ENCODE measurements around the gene RALA. TPM values are rescaled to one million over a fixed set of nuclear protein-coding genes. Genes with fewer than 3 reads are reported as not detected.
A peak's percentile ranks its signal among the peaks of the same experiment; 100 is the strongest.

The RALA gene
- total RNA-seq, 1 experiment from 2014 or later: 13.8 TPM

GRCh38 chr7:39720586-39720985 is 97.2 kb downstream of the RALA start:
- H3K9me3 ChIP-seq (ENCODE audit: low read length): peaks cover 6% of the 10 kb centered on the region
- H3K27ac ChIP-seq (ENCODE audit: low read length): no peak overlapping the region
- H4K20me1 ChIP-seq (ENCODE audit: insufficient read depth, low read depth, low read length): no peaks in the 10 kb centered on the region
- H3K27me3 ChIP-seq (ENCODE audit: low read length): no peaks in the 10 kb centered on the region
- DNase-seq: no peak
- H3K36me3 ChIP-seq (ENCODE audit: insufficient read depth, low read length): no peaks in the 10 kb centered on the region; the same call in 1 of the 2 replicates
- no peak overlapping the region for H3K4me3 ChIP-seq (ENCODE audit: low read length)
- no peak overlapping the region for H3K4me2 ChIP-seq (ENCODE audit: low read depth, low read length, poor library complexity, severe bottlenecking)
- H3K4me1 ChIP-seq (ENCODE audit: low read length): peaks cover 12% of the 10 kb centered on the region
- no peaks in the 10 kb centered on the region for H3K79me2 ChIP-seq (ENCODE audit: low read length)
- H3K9me2 ChIP-seq (replicated peaks; ENCODE audit: insufficient read depth, low read length): no peaks in the 10 kb centered on the region
- H3K9ac ChIP-seq (ENCODE audit: low read length): no peak overlapping the region
- H2AFZ ChIP-seq (ENCODE audit: low read length): no peak overlapping the region

GRCh38 chr7:39721345-39721744 is 98.0 kb downstream of the RALA start:
- H2AFZ ChIP-seq (ENCODE audit: low read length): no peak overlapping the region
- H3K9ac ChIP-seq (ENCODE audit: low read length): no peak overlapping the region
- no peaks in the 10 kb centered on the region for H3K27me3 ChIP-seq (ENCODE audit: low read length)
- DNase-seq: no peak
- no peaks in the 10 kb centered on the region; the same call in 1 of the 2 replicates for H3K9me3 ChIP-seq (ENCODE audit: low read length)
- H3K27ac ChIP-seq (ENCODE audit: low read length): no peak overlapping the region
- H3K4me3 ChIP-seq (ENCODE audit: low read length): no peak overlapping the region
- no peaks in the 10 kb centered on the region for H3K36me3 ChIP-seq (ENCODE audit: insufficient read depth, low read length)
- no peaks in the 10 kb centered on the region for H4K20me1 ChIP-seq (ENCODE audit: insufficient read depth, low read depth, low read length)
- no peaks in the 10 kb centered on the region for H3K79me2 ChIP-seq (ENCODE audit: low read length)
- no peak overlapping the region for H3K4me2 ChIP-seq (ENCODE audit: low read depth, low read length, poor library complexity, severe bottlenecking)
- H3K4me1 ChIP-seq (ENCODE audit: low read length): peaks cover 20% of the 10 kb centered on the region
- no peaks in the 10 kb centered on the region for H3K9me2 ChIP-seq (replicated peaks; ENCODE audit: insufficient read depth, low read length)

GRCh38 chr7:39721919-39722597 is 98.7 kb downstream of the RALA start:
- no peaks in the 10 kb centered on the region for H3K27me3 ChIP-seq (ENCODE audit: low read length)
- H2AFZ ChIP-seq (ENCODE audit: low read length): no peak overlapping the region
- H3K27ac ChIP-seq (ENCODE audit: low read length): no peak overlapping the region
- DNase-seq: no peak
- H3K9me3 ChIP-seq (ENCODE audit: low read length): no peaks in the 10 kb centered on the region
- no peak overlapping the region for H3K4me3 ChIP-seq (ENCODE audit: low read length)
- H3K4me1 ChIP-seq (ENCODE audit: low read length): peaks cover 20% of the 10 kb centered on the region
- H3K9me2 ChIP-seq (replicated peaks; ENCODE audit: insufficient read depth, low read length): no peaks in the 10 kb centered on the region
- H4K20me1 ChIP-seq (ENCODE audit: insufficient read depth, low read depth, low read length): no peaks in the 10 kb centered on the region
- H3K9ac ChIP-seq (ENCODE audit: low read length): no peak overlapping the region
- no peak overlapping the region for H3K4me2 ChIP-seq (ENCODE audit: low read depth, low read length, poor library complexity, severe bottlenecking)
- H3K79me2 ChIP-seq (ENCODE audit: low read length): no peaks in the 10 kb centered on the region
- H3K36me3 ChIP-seq (ENCODE audit: insufficient read depth, low read length): no peaks in the 10 kb centered on the region

GRCh38 chr7:39727231-39728012 is 104.0 kb downstream of the RALA start:
- H3K79me2 ChIP-seq (ENCODE audit: low read length): no peaks in the 10 kb centered on the region
- no peak for DNase-seq

GRCh38 chr7:39732837-39733804 is 109.7 kb downstream of the RALA start:
- Histone ChIP-seq H3K4me2 (ENCODE audit: low read depth, low read length, poor library complexity, severe bottlenecking) (peak overlapping the region; percentile 91), H3K79me2 (ENCODE audit: low read length) (peaks cover 45% of the 10 kb centered on the region), H3K27me3 (ENCODE audit: low read length) (no peaks in the 10 kb centered on the region), H3K4me1 (ENCODE audit: low read length) (peaks cover 45% of the 10 kb centered on the region), H3K9ac (ENCODE audit: low read length) (peak overlapping the region; percentile 84), H3K9me3 (ENCODE audit: low read length) (no peaks in the 10 kb centered on the region), H3K27ac (ENCODE audit: low read length) (peak overlapping the region; percentile 77), H4K20me1 (ENCODE audit: insufficient read depth, low read depth, low read length) (no peaks in the 10 kb centered on the region), H3K4me3 (ENCODE audit: low read length) (peak overlapping the region; percentile 86), H3K9me2 (replicated peaks; ENCODE audit: insufficient read depth, low read length) (no peaks in the 10 kb centered on the region), H3K36me3 (ENCODE audit: insufficient read depth, low read length) (peaks cover 4% of the 10 kb centered on the region; the same call in 1 of the 2 replicates), H2AFZ (ENCODE audit: low read length) (peak overlapping the region; percentile 25; the same call in 1 of the 2 replicates)
- DNase-seq: peak; percentile 99

More at GRCh38 chr7:39727231-39728012, 104.0 kb downstream of the RALA start:
- no peak overlapping the region for H3K4me3 ChIP-seq (ENCODE audit: low read length)
- H3K9me2 ChIP-seq (replicated peaks; ENCODE audit: insufficient read depth, low read length): no peaks in the 10 kb centered on the region
- no peaks in the 10 kb centered on the region for H3K36me3 ChIP-seq (ENCODE audit: insufficient read depth, low read length)
- no peak overlapping the region for H2AFZ ChIP-seq (ENCODE audit: low read length)
- H3K9me3 ChIP-seq (ENCODE audit: low read length): no peaks in the 10 kb centered on the region
- H3K27ac ChIP-seq (ENCODE audit: low read length): no peak overlapping the region
- H3K27me3 ChIP-seq (ENCODE audit: low read length): no peaks in the 10 kb centered on the region
- peaks cover 34% of the 10 kb centered on the region for H3K4me1 ChIP-seq (ENCODE audit: low read length)
- H3K9ac ChIP-seq (ENCODE audit: low read length): no peak overlapping the region
- H3K4me2 ChIP-seq (ENCODE audit: low read depth, low read length, poor library complexity, severe bottlenecking): no peak overlapping the region
- no peaks in the 10 kb centered on the region for H4K20me1 ChIP-seq (ENCODE audit: insufficient read depth, low read depth, low read length)

GRCh38 chr7:39733881-39734632 is 110.7 kb downstream of the RALA start:
- Histone ChIP-seq H3K9ac (ENCODE audit: low read length) (peak overlapping the region; percentile 84), H2AFZ (ENCODE audit: low read length) (peak overlapping the region; percentile 25; the same call in 1 of the 2 replicates)

GRCh38 chr7:39734633-39735004 is 111.2 kb downstream of the RALA start:
- Histone ChIP-seq H3K36me3 (ENCODE audit: insufficient read depth, low read length) (peaks cover 4% of the 10 kb centered on the region; the same call in 1 of the 2 replicates), H3K9ac (ENCODE audit: low read length) (peak overlapping the region; percentile 84), H3K4me2 (ENCODE audit: low read depth, low read length, poor library complexity, severe bottlenecking) (peak overlapping the region; percentile 91)

More at GRCh38 chr7:39733881-39734632, 110.7 kb downstream of the RALA start:
- H3K9me3 ChIP-seq (ENCODE audit: low read length): no peaks in the 10 kb centered on the region
- no peaks in the 10 kb centered on the region for H3K27me3 ChIP-seq (ENCODE audit: low read length)
- H3K9me2 ChIP-seq (replicated peaks; ENCODE audit: insufficient read depth, low read length): no peaks in the 10 kb centered on the region
- peaks cover 48% of the 10 kb centered on the region for H3K79me2 ChIP-seq (ENCODE audit: low read length)
- peak overlapping the region; percentile 77 for H3K27ac ChIP-seq (ENCODE audit: low read length)
- H3K4me2 ChIP-seq (ENCODE audit: low read depth, low read length, poor library complexity, severe bottlenecking): peak overlapping the region; percentile 91
- H4K20me1 ChIP-seq (ENCODE audit: insufficient read depth, low read depth, low read length): no peaks in the 10 kb centered on the region
- H3K4me1 ChIP-seq (ENCODE audit: low read length): peaks cover 45% of the 10 kb centered on the region
- H3K4me3 ChIP-seq (ENCODE audit: low read length): peak overlapping the region; percentile 86
- H3K36me3 ChIP-seq (ENCODE audit: insufficient read depth, low read length): peaks cover 4% of the 10 kb centered on the region; the same call in 1 of the 2 replicates
- DNase-seq: peak; percentile 52

More at GRCh38 chr7:39734633-39735004, 111.2 kb downstream of the RALA start:
- peak overlapping the region; percentile 86 for H3K4me3 ChIP-seq (ENCODE audit: low read length)
- H4K20me1 ChIP-seq (ENCODE audit: insufficient read depth, low read depth, low read length): no peaks in the 10 kb centered on the region
- H3K27ac ChIP-seq (ENCODE audit: low read length): peak overlapping the region; percentile 77
- no peaks in the 10 kb centered on the region for H3K9me2 ChIP-seq (replicated peaks; ENCODE audit: insufficient read depth, low read length)
- DNase-seq: no peak
- no peak overlapping the region for H2AFZ ChIP-seq (ENCODE audit: low read length)
- no peaks in the 10 kb centered on the region for H3K9me3 ChIP-seq (ENCODE audit: low read length)
- H3K27me3 ChIP-seq (ENCODE audit: low read length): no peaks in the 10 kb centered on the region
- peaks cover 45% of the 10 kb centered on the region for H3K4me1 ChIP-seq (ENCODE audit: low read length)
- H3K79me2 ChIP-seq (ENCODE audit: low read length): peaks cover 54% of the 10 kb centered on the region
